ENCODE data around the gene SGPP1.

DNA sequence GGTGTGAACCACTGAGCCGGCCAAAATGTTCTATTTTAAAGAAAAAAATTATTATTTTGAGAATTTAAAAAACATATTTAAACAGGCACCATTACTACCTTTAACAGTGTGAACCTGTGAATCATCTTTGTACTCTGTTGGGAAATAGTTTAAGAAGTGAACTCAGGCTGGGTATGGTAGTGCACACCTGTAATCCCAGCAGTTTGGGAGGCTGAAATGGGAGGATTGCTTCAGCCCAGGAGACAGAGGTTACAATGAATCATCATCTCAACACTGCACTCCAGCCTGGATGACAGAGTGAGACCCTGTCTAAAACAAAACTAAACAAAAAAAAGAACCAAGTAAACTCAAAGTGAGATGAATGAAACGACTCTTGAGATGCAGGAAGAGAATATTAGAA lies 83.1 kb downstream of the SGPP1 start:
- no peak for TF ChIP-seq POLR2A (IDR thresholded peaks at IDR 0.05; ENCODE audit: extremely low read depth, insufficient read length)
- TF ChIP-seq, protein P1, sequence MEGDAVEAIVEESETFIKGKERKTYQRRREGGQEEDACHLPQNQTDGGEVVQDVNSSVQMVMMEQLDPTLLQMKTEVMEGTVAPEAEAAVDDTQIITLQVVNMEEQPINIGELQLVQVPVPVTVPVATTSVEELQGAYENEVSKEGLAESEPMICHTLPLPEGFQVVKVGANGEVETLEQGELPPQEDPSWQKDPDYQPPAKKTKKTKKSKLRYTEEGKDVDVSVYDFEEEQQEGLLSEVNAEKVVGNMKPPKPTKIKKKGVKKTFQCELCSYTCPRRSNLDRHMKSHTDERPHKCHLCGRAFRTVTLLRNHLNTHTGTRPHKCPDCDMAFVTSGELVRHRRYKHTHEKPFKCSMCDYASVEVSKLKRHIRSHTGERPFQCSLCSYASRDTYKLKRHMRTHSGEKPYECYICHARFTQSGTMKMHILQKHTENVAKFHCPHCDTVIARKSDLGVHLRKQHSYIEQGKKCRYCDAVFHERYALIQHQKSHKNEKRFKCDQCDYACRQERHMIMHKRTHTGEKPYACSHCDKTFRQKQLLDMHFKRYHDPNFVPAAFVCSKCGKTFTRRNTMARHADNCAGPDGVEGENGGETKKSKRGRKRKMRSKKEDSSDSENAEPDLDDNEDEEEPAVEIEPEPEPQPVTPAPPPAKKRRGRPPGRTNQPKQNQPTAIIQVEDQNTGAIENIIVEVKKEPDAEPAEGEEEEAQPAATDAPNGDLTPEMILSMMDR (IDR thresholded peaks at IDR 0.05; ENCODE audit: low read depth, low read length), result no peak
